ENCODE data around the gene FBXW5.

DNA sequence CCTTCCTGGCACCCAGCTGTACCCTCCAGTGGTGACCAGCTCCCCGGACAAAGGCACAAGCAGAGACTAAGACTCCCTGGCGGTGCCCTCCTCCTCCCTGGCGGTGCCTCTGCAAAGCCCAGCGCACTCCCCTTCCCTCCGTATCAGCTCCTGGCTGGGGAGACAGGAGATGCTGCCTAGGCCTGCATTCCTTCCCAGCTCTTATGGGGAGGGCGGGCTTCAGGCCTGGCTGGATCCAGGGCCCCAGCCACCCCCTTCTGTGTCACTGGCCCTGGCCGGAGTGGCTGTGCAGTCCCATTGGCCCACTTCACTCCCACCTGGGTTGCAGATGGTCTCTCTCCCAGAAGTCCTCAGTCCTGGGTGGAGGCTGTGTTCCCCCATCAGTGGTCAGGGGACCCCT lies 13.9 kb upstream of the FBXW5 start:
- TF ChIP-seq EZH2phosphoT487 (IDR thresholded peaks at IDR 0.05; ENCODE audit: low read depth), result no peak
- TF ChIP-seq, protein P1, sequence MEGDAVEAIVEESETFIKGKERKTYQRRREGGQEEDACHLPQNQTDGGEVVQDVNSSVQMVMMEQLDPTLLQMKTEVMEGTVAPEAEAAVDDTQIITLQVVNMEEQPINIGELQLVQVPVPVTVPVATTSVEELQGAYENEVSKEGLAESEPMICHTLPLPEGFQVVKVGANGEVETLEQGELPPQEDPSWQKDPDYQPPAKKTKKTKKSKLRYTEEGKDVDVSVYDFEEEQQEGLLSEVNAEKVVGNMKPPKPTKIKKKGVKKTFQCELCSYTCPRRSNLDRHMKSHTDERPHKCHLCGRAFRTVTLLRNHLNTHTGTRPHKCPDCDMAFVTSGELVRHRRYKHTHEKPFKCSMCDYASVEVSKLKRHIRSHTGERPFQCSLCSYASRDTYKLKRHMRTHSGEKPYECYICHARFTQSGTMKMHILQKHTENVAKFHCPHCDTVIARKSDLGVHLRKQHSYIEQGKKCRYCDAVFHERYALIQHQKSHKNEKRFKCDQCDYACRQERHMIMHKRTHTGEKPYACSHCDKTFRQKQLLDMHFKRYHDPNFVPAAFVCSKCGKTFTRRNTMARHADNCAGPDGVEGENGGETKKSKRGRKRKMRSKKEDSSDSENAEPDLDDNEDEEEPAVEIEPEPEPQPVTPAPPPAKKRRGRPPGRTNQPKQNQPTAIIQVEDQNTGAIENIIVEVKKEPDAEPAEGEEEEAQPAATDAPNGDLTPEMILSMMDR (IDR thresholded peaks at IDR 0.05; ENCODE audit: low read depth, low read length), result no peak
